Endometrial microvascular endothelial cells (primary cell): ENCODE results near the gene VPS37C. TPM values are rescaled to one million over a fixed set of nuclear protein-coding genes. Genes with fewer than 3 reads are reported as not detected.

Source experiments
- in situ Hi-C: cut with HindIII; loops from 2 replicates; pipeline ENCODE4 v1.10.0; 2017; ENCODE audit warnings: low sequenced_read_pairs, low pct_unique_long_range_greater_than_20kb; ENCODE audit errors: inconsistent ontology term
- total RNA-seq: library from RNA; depleted of rRNA; stranded (reverse); fragments of >200 nt; gene quantifications from one replicate; pipeline ENCODE4 v1.2.3, GENCODE V29; 2015; ENCODE audit errors: inconsistent ontology term

Gene VPS37C
- total RNA-seq, 1 donor from 2014 or later: 20.4 TPM

- in situ Hi-C loops: no loop called here
Observed at GRCh38 chr11:61160487-61161189, 588 bp downstream of the VPS37C start.

- in situ Hi-C loops: no loop called here
Observed at GRCh38 chr11:61158691-61159381, 2.4 kb downstream of the VPS37C start.

GRCh38 chr11:61157743-61158142, 3.5 kb downstream of the VPS37C start:
- in situ Hi-C loops: no loop called here

- in situ Hi-C loops: no loop called here
Observed at GRCh38 chr11:61155741-61156140, 5.5 kb downstream of the VPS37C start.

GRCh38 chr11:61155312-61155711, 5.9 kb downstream of the VPS37C start:
- in situ Hi-C loops: no loop called here

- in situ Hi-C loops: no loop called here
Observed at GRCh38 chr11:61154528-61154927, 6.7 kb downstream of the VPS37C start.

GRCh38 chr11:61153593-61154095, 7.6 kb downstream of the VPS37C start:
- in situ Hi-C loops: no loop called here

GRCh38 chr11:61152816-61153592, 8.2 kb downstream of the VPS37C start:
- in situ Hi-C loops: no loop called here

- in situ Hi-C loops: no loop called here
Observed at GRCh38 chr11:61151545-61152252, 9.5 kb downstream of the VPS37C start.

- in situ Hi-C loops: no loop called here
Observed at GRCh38 chr11:61150706-61151544, 10.3 kb downstream of the VPS37C start.

GRCh38 chr11:61149624-61150615, 11.3 kb downstream of the VPS37C start:
- in situ Hi-C loops: no loop called here

GRCh38 chr11:61147791-61148620, 13.2 kb downstream of the VPS37C start:
- in situ Hi-C loops: no loop called here

- in situ Hi-C loops: no loop called here
Observed at GRCh38 chr11:61147271-61147670, 14.0 kb downstream of the VPS37C start.

- in situ Hi-C loops: no loop called here
Observed at GRCh38 chr11:61146416-61146815, 14.8 kb downstream of the VPS37C start.

GRCh38 chr11:61145228-61146005, 15.8 kb downstream of the VPS37C start:
- in situ Hi-C loops: no loop called here
